ENCODE data around the gene COL4A2.

Gene COL4A2

DNA sequence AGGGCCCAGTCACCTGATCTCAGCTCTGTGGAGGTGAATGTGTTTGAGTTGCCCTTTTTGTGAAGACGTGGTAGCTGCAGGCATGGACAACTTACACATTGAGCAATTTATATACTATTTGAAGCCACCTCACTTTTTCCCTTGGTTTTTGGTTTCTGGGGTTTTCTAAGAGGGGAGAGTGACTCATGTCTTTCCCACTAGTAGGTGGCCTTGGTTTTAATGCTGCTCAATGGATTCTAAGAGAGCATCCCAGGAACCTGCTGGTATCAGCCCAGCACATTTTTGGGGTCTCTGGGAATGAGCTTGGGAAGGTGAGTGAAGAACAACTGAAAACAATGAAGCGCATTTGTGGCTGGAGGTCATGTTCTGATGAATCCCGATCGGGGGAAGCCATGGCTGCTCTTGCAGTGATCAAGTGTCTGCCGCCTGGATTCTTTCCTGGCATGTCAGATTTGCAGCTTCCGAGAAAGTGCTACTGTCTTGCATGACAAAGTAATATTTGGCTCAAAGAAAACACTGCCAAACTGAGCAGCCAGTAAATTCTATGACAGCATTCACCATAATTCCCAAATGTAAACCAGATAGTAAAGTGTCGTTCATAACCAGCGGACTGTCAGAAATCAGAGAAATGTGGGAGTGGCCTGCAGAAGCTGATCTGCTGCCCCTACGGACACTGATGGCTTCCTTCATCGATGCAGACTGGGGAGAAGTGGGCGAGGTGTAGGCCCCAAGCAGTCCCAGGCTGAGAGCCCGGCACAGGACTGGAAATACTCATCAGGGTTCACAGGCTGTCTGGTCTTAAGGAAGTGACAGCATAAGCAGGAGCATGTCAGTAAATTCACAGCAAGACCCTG lies 98.7 kb downstream of the COL4A2 start:
- DNase-seq (ENCODE audit: low spot score) = no peak

GRCh38 chr13:110407021-110407420 lies 99.9 kb downstream of the COL4A2 start:
- DNase-seq (ENCODE audit: low spot score) = no peak

DNA sequence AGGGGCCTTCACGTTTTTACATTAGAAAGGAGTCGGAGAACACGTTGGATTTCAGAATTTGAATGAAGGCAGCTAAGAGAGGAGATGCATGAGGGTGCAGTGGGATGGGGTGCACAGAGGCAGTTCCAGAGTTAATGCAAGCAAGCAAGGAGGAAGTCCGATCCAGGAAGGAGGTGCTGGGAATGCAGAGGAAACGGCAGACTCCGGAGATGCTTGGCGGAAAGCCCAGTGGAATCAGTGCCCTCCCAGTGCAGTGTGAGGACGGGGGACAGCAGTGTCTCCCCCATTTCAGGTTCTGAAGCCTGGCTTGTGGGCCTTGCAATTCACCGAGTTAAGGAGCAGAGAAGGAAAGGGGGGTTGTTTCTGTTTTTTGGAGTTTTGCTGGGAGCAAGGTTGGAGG lies 100.4 kb downstream of the COL4A2 start:
- no peak for DNase-seq (ENCODE audit: low spot score)

DNA sequence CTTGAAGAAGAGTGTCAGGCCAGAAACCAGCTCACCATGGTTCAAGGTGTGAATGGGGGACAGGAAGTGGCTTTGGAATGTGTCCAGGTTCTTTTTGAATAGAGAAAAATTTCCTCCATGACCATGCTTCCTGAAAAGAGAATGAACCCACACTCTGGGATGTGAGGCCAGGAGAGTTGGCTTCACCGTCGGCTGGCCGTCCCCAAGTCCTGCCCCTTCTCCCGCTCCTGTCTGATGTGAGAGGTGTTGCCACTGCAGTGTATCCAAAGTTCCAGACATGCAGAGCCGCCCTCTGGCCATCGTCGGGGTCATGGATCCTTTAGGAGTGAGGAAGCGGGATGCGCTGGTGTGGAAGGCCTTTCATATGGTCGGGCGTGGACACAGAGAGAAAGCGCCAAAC lies 101.2 kb downstream of the COL4A2 start:
- DNase-seq (ENCODE audit: low spot score) = no peak

DNA sequence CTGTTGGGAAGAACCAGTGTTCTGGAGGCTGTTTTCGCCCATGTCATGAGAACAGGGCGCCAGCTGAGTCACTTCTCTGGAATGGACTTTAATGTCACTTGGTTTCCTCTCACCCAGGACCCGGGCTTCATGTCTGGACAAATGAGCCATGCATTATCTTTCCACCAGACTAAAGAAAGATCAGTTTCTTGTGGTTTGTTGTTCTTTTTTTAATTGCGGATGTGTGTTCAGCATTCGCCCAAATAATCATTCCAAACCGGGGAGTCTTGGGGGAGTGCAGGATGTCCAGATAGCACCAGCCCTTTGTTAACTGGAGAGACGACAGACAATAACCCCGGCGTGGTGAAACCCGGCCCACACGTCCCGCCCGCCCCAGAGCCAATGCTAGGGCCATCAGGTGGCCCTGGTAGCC lies 102.5 kb downstream of the COL4A2 start:
- no peak for DNase-seq (ENCODE audit: low spot score)

DNA sequence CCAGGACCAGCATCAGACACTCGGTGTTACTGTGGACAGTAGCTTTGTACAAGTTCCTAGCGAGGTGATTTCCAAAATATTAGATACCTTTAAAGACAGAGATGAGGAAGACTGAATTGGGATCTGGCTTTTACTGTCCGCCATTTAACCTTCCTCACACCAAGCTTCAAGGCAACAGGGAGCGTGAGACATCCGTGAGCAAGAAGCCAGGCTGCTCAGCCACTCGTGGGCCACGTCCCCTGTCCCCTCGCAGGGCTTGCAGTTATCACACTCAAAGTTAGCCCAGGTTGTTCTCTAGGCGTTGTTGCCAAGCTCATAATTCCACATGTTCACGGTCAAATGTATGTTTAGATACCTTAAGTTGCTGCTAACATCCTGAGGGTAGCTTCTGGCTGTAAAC lies 102.9 kb downstream of the COL4A2 start:
- no peak for DNase-seq (ENCODE audit: low spot score)

DNA sequence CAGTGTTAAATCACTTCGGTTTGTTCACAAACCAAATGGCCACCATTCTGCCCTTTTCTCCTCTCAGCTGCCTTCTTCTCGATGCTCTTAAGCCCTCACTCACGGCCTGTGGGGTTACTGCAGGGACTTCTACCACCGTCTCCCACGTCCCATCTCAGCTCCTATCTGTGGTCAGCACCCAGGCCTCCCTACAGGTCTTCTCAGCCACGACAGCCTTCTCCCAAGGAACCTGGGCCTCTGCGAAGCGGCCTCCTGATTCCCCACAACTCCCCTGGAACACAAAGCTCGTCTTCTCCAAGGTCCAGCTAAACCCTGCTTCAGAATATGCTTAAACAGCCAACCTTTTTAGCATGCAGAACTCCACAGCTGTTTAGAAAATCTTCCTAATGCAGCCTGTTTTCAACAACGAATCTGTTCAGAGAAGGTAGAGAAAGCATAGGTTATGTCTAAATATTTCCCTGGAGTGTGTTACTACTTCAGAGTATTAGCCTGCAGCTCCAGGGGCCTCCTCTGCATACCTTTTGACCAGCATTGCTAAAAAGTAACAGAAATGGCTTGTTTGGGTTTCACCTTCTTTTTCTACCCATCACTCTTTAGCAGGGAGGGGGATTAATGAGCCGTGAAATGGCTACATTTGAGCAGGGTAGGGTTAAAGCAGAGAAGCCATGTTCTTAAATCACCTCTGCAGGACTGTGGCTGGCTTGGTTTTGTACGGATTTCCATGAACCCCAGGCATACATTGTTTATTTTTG lies 104.0 kb downstream of the COL4A2 start:
- DNase-seq (ENCODE audit: low spot score) = no peak

- no peak for DNase-seq (ENCODE audit: low spot score)
These were observed 104.6 kb downstream of the COL4A2 start for GRCh38 chr13:110411688-110412059.

DNA sequence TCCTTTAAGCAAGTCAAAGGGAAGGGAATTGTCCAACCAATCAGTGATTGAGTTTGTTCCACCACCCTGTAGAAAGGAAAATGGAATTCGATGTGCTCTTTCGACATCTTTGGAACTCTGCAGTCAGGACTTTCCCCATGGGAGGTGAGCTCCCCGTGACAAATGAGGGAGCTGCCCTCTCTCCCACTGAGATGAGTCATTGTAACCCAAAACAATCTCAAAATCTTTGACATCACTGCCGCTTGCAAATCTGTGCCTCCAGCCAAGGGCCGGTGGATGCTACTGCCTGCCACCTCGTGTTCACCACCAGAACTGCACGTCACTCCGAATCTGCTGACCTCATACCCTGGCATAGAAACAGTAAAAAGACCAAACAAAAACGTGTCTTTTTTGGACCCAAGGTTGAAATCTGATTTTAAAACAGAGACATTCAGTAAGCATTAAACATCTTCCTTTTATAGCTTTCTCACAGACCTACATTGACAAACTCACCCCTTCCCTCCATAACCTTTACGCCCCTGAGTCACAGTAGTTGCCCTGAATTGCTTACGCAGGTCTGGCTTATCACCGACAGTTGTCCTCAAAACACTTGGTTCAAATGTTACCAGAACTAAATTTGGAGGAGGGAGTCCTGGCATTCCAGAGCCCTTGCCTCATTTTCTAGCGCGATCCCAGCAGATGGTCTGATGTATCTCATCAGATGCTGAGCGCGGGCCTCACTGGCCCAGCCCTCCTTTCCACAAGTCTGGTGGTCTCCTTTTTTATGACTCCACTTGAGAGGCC lies 105.2 kb downstream of the COL4A2 start:
- peak; percentile 62 for DNase-seq (ENCODE audit: low spot score)

DNA sequence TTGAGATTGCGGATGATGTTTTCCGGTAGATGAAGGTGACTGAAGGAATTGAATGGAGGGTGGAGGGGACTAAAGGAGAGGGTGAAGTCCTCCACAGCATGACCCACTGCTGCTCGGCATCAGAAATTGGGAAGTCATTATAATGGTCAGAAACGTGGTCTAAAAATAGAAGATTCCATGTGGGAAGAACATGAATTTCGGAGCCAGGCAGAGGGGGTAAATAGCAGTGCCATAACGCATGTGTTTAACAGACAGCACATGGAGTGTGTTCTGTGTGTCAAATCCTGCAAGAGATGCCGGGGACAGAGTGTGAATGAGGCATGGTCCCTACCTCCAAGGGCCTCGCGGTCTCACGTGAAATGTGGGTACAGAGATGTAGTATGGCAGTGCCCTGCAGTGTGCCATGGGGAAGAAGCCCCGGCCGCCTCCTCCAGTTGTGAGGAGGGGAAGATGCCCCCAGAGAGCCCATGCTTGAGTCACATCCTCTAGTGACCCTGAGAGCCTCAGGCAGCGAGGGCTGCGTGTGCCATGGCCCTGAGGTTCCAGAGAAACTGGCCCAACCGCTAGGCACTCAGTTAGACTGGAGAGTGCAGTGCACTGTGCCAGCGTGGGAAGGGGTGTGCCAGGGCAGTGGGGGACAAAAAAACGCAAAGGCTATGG lies 106.1 kb downstream of the COL4A2 start:
- no peak for DNase-seq (ENCODE audit: low spot score)

GRCh38 chr13:110413676-110414040 lies 106.6 kb downstream of the COL4A2 start:
- DNase-seq (ENCODE audit: low spot score) = no peak

DNA sequence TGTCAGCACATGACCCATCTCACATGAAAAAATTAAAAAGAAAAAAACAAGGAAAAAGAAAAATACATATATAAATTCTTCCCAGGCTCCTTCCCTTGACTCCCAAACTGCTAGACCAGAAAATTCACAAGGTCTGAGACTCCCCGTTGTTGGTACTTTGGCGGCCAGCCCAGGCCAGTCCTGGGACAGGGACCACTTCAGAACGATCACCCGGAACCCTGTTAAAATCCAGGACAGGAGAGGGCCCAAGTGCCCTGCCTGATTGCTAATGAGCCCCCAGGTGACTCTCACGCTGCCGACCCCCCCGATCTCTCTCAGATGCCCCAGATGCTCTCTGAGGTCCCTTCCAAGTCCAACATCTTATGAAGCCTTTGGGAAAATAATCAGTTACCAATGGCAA lies 107.2 kb downstream of the COL4A2 start:
- DNase-seq (ENCODE audit: low spot score) = no peak

- DNase-seq (ENCODE audit: low spot score) = no peak
These were observed 107.8 kb downstream of the COL4A2 start for GRCh38 chr13:110414931-110415330.

- DNase-seq (ENCODE audit: low spot score) = no peak
These were observed 108.6 kb downstream of the COL4A2 start for GRCh38 chr13:110415669-110416068.

DNA sequence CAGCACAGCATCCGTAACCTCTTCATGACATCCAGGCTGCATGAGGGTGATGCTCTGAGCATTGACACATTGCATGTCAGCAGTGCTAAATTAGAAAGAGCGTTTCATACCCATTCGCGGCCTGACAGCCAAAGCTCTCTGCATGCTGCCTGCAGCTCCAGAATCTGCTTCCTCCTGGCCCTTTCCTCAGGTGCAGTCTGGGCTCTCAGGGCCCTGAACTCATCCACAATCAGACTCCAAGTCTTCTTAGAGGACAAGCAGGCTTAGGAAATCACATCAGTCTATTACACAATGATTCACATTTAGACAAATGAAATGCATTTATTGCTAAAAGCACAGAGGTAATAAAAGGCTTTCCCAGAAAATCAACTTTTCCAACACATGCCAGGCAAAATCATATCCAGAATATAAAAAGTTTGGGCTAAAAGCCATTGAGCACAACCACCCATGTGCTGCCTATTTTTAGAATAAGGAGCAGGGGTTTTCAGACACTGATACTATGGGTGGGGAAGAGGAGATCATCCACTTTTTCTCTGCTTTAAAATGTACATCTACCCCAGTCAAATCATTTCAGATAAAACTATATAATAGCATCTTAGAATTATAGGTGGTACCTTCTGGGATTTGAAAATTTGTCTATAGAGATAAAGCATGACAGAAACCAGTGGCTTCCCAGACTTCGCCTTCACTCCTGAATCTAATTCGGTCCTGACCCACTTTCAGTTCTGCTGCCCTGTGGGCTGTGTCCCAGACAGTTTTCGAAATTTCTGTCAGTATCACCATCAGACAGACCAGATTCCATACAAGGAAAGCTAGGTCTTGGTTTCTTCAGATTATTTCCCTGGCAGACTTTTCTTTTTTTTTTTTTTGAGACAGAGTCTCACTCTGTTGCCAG lies 109.3 kb downstream of the COL4A2 start:
- DNase-seq (ENCODE audit: low spot score) = no peak

DNA sequence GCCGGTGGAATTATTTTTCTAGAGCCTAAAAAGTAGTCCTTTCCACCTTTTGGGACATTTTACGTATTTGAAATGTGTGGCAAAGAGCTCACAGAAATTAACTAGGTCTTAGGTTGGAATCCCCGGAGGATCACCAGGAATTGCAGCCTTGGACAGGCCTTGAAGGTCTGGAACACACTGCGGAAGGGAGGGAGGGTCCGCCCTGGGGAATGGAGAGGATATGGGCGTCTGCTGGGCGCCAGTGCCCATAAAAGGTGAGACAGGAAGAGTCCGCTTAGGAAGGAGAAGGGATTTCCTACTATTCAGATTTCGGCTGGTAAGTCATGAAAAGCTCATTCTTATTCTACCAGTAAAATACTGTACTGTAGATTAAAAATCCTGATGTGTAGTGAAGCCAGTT lies 111.9 kb downstream of the COL4A2 start:
- no peak for DNase-seq (ENCODE audit: low spot score)

- DNase-seq (ENCODE audit: low spot score) = no peak
These were observed 112.3 kb downstream of the COL4A2 start for GRCh38 chr13:110419381-110419791.

DNA sequence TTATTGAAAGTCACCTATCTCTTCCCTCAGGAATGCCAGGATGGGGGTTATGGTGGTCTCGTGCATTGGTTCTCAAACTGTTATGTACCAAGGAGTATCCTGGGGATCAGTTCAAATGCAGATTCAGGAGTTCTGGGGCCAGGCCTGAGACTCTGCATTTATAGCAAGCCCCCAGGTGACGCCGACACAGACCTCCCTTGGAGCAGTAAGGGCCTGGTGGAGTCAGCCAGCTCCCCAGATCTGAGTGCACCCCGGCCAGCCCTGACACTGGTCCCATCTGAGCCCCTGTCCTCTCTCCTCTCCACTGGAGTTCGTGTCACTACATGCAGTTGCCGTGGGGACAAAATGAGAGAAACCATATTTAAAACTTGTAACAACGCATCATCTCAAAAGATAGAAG lies 112.9 kb downstream of the COL4A2 start:
- no peak for DNase-seq (ENCODE audit: low spot score)

DNA sequence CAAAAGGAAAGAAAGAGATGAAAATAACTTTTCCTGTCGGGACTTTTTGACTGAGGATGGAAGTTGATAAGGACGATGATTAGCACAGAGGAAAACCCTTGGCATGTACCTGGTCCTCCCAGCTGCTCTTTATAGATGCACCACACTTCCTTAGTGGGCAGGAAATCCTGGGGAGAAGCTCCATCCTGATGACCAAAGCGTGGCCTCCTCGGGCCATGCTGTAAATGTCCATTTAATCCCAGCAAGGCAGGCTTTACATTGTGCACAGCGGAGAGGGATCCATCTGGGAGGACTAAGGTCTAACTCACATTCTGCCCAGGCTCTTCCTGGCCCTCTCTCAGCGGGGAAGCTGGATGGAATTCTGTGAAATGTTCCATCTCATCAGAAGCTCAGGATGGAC lies 113.5 kb downstream of the COL4A2 start:
- no peak for DNase-seq (ENCODE audit: low spot score)

GRCh38 chr13:110421061-110421460 lies 114.0 kb downstream of the COL4A2 start:
- DNase-seq (ENCODE audit: low spot score) = no peak

DNA sequence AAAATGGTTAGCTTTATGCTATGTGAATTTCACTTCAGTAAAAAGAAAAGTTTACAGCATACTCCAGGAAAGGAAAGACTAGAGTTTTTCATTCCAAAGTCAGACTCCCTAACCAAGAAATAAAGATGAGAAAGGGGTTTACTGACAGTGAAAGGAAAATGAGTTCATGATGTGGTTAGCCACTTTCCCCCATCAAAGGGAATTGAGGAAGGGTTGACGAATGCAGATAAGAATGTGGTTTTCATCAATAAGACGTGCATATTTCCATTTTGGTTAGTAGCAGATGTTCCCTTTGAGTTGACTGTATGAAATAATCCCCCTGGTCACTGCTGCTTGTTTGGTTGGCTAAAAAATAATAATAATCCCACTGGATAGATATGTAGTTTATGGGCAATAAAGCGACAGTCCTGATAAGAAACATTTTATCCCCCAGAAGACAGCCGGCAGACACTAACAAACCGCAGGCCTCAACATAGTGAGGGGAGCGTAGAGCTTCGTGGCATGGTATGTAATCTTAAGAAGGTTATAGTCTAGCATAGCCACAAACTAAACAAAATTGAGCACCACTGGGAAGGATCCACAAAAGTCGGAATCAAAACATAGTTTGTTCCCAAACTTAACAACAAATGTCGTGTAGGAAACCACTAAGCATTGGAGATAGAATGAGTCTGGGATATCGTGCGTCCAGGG lies 114.8 kb downstream of the COL4A2 start:
- DNase-seq (ENCODE audit: low spot score) = no peak

All from HuH-7 (cell line).